SIG-M5 (cell line): ENCODE data around the gene DQX1.
"Not testable (repeated sequence)": the region's sequence is repeated elsewhere in the genome, so short reads cannot be mapped to it uniquely, and the experiment has no call there.

Experiments
- DNase-seq: peaks from one replicate; lab custom pipeline; 2025; lab: John Stamatoyannopoulos, UW

The DQX1 gene

DNA sequence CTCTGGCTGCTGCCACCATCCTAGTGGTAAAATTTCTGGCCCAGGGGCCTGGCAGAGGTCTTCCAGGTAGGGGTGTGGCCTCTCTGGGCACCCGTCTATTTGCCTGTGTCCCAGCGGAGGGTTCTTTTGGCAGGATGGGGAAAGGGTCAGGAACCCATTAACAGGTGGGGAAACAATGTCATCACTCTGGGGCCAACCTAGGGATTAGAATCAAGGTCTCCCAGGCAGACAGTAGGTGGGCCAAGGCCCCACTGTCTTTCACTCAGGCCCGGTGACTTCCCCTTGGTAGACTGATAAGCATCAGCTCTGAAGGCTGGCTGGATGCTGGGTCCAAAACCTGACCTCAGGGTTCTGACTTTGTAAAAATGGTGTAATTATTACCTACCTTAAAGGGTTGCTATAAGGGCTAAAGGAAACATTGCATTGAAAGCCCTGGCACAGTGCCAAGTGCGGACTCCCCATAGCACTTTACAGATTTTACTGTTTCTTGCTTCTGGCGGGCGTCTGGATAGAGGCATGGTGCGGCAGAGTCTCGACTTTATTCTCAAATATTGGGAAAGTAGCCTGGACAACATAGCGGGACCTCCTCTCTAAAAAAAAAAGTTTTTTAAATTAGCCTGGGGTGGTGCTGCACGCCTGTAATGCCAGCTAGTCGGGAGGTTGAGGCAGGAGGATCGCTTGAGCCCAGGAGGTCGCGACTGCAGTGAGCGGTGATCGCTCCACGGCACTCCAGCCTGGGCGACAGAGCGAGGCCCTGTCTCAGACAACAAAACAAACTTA lies 28.8 kb downstream of the DQX1 start:
- DNase-seq: no peak

DNA sequence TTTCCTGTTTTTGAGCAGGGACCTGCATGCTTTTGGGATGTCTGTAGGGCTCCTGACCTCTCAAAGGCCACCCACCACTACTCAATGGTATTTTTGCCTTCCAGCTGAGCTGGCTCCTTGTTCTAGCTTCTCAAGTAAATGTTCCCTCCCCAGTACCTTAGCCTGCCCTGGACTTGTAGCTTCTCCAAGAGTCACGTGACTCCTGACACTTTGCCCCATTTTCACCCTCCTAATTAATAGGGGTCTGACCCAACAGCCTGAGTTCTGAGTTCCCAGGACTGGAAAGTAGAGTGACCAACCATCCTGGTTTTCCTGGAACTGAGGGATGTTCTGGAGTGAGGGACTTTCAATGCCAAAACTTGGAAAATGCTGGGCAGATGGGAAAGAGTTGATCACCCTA lies 30.6 kb downstream of the DQX1 start:
- DNase-seq: no peak

DNA sequence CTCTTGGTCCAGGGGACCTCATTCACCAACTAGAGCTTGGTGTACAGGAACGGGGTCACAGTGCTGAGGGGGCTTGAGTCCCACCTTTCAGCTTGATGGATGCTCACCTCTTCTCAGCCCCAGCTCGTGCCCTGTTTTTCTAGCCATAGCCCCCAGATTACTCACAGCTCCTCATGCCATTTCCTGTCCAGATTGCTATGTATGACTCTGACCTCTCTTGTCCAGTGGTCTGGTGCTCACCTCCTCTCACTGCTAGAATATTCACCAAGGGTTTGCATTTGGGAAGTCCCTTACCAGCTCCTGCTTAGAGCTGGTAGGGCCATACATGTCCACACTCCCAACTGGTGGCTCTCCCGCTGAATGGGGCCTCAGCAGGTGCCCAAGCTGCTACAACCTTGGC lies 32.5 kb downstream of the DQX1 start:
- DNase-seq: no peak

DNA sequence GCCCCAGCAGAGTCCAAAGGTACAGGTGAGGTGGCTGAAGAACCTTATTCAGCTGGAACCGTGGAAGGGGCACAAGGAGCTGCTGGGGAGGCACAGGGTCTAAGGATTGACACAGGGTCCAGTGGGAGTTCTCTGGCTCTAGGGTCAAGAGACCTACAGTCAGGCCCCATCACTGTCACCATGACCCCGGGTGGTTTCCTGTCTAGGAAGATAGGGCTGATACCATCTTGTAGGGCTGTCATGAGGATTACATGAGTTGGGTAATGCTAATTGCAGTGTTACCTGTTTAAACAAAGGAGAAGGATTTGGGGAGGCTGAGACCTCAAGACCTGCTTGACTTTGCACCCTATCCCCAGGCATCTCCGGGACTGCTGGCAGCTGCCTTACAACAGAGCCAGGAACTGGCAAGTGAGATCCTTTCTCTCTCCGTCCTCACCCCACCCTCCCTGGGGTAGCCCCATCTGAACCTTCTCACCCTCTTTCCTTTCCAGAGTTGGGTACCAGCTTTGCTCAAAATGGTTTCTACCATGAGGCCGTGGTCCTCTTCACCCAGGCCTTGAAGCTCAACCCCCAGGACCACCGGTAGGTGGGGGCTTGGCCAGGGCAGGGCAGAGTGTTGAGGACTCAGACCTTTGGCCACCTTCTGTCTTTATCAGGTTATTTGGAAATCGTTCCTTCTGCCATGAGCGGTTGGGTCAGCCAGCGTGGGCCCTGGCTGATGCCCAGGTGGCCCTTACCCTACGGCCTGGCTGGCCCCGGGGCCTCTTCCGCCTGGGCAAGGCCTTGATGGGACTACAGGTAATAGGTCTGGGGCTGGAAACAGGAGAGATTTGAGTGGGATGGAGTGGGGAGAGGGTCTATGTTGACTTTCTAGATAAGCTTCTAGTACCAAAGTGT lies 34.1 kb downstream of the DQX1 start:
- DNase-seq: no peak

DNA sequence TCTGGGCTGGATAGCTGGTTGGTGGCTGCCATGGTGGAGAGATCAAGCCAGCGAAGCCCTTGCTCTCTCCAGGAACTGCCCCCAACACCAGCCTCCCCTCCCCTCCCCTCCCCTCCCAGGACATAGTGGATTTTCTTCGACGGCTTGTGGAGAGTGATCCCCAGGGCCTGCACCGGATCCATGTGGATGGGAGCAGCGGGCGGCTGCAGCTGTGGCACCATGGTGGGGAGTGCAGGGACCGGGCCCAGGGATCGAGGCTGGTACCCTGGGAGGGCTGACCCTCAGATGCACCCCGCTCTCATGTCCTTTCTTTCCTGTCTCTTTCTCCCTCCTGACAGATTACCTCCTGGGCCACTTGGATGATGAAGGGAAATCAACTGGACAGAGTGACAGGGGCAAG lies 36.1 kb downstream of the DQX1 start:
- DNase-seq: no peak

- no peak for DNase-seq
These were observed 37.2 kb downstream of the DQX1 start for GRCh38 chr2:74488643-74489481.

DNA sequence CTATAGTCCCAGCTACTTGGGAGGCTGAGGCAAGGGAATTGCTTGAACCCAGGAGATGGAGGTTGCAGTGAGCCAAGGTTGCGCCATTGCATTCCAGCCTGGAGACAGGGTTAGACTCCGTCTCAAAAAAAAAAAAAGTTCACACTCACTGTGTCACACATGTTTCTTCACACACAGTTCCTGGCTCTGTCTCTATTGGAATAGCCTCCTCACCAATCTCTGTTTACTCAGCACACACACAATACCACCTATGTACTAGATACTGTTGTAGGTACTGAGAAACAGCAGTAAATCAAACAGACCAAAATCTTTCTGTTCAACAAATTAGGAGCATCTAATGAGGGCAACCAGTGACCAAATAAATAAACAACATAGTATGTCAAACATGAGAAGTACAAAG lies 39.9 kb downstream of the DQX1 start:
- DNase-seq: no peak

DNA sequence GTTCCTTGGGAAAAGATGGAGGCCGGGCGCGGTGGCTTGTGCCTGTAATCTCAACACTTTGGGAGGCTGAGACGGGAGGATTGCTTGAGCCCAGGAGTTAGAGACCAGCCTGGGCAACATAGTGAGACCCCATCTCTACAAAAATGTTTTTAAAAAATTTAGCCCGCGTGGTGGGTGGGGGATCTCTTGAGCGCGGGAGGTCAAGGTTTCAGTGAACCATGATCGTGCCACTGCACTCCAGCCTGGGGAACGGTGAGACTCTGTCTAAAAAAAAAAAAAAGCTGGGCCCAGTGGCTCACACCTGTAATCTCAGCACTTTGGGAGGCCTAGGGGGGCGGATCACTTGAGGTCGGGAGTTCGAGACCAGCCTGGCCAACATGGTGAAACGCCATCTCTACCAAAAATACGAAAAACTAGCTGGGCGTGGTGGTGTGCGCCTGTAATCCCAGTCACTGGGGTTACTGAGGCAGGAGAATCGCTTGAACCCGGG lies 42.3 kb downstream of the DQX1 start:
- not testable (repeated sequence) for DNase-seq

GRCh38 chr2:74482801-74483674 lies 43.0 kb downstream of the DQX1 start, which contains the start of the genes CCDC142 and TTC31:
TSS of gene CCDC142 (minus strand) at chr2:74482998. CDS start at chr2:74482837, 161 bp downstream.
TSS of gene TTC31 (plus strand) at chr2:74483081. CDS start at chr2:74483096, 15 bp downstream.
- DNase-seq: peak; percentile 83

DNA sequence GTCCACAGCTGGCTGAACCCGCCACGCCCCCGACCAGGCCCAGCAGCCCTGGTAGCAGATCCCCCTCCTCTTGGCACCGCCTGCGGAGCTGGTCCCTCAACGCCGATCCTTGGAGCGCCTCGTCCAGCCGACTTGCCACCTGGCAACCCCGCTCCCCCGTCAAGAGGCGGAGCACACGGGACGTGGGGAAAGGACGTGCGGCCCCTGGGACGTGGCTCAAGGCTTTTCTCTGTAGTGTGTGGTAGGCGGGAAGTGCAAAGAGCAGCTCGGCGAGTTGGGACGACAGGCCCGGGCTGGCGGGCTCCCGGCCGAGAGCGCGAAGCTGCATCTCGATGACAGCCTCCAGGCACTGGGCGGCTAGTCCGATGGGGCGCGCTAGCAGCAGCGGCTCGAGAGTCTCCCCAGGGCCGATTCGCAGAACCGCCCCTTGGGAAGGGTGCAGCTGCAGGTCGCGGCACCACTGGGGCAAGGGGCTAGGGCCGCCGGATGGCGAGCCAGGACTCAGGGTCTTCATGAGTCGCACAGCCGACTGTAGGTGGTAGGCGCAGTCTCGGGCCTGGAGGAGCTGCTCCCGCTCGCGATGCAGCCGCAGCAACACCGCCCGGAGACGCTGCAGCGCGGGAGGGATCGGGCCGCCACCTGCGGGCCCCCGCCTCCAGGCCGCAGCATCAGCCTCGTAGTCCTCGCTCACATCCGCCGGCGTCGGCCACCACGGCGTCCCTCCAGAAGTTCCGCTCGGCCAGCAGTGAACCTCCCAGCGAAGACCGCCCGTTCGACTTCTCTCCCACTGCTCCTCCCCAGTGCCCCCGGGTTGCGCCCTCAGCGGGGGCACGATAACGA lies 43.9 kb downstream of the DQX1 start:
- no peak for DNase-seq

DNA sequence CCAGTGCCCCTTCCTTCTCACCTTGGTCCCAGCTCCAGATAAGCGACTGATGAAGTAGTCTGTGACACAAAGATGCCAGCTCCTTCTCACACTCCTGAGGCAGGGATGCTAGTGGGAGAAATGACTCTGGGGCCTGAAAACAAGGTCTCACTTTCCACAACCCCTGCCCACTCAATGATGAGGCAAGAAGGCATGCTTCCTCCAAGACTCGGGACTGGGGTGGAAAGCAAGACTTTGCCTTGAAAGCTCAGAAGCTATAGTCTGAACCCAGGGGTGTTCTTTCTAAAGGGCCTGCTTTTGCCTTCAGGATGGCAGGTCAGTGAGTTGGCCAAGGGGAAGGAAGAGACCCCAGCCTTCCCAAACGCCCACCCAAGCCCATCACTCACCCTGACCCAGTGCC lies 44.6 kb downstream of the DQX1 start:
- DNase-seq: no peak

DNA sequence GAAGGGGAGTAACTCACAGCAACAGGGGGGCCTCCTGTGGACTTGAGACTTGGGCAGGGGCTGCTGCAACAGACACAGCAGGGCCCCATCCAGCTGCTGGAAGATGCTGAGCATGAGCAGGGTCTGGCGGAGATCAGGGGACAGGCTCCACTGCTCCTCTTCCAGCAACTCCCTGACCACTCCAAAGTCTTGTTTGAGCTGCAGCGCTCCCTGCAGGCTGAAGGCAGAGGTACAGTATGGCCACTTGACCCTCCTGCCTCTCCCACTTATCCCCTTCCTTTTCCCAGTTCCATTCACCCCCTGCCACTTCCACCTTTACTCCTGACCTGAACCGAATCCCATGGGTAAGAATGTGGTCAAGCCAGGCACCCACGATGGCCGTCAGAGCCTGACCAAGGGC lies 51.1 kb downstream of the DQX1 start:
- no peak for DNase-seq

DNA sequence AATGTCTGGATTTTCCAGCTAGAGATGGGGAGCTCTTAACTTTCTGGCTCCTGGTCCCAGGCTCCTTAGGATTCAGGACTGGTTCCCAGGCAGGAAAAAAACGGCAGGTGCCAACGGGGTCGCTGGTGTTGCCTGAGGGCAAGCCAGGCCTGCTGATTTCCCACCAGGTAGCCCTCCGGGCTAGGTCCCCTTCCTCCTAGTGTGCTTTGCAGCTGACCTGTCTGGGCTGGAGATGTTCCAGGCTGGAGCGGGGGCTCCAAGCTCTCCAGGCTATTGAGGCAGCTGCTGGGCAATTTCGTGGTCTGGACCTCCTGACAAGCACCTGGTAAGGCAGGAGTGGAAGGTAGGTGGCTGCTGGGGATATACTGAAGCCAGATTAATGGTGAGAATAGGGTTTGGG lies 51.5 kb downstream of the DQX1 start:
- no peak for DNase-seq

- no peak for DNase-seq
These were observed 53.1 kb downstream of the DQX1 start for GRCh38 chr2:74472945-74473258.

- DNase-seq: peak; percentile 69
These were observed 53.7 kb downstream of the DQX1 start, which contains the start of gene MRPL53 for GRCh38 chr2:74472086-74472944. TSS of gene MRPL53 (minus strand) at chr2:74472680. CDS start at chr2:74472660, 20 bp downstream.

DNA sequence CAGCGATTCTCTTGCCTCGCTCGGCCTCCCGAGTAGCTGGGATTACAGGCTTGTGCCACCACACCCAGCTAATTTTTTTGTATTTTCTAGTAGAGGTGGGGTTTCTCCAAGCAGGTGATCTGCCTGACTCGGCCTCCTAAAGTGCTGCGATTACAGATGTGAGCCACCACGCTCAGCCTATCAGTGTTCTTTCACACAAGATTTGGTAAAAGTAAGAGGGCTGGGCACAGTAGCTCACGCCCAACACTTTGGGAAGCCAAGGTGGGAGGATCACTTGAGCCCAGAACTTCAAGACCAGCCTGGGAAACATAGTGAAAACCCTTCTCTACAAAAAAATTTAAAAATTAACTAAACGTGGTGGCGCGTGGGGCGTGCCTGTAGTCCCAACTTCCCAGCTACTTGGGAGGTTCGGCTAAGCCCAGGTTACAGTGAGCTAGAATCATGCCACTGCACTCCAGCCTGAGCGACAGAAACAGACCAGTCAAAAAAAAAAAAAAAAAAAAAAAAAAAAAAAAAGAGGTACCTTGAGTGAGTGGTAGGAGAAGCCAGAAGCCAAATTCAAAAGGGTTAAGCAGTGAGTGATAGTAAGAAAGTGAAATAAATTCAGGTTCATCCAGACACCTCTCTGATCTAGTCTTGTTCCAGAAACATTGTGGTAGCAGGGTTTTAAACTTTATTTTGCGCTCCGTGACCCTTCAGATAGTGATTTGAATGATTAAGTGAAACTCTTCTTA lies 54.5 kb downstream of the DQX1 start:
- no peak for DNase-seq

- not testable (repeated sequence) for DNase-seq
These were observed 55.3 kb downstream of the DQX1 start for GRCh38 chr2:74470742-74471141.
